Tibial nerve (tissue), 4 donors: ENCODE data around the gene TBC1D21. TPM values are rescaled to one million over a fixed set of nuclear protein-coding genes. Genes with fewer than 3 reads are reported as not detected.

ENCODE experiments used
- DNase-seq, 2 donors: peaks; one replicate each; pipeline ENCODE4 v3.0.0-alpha.2; 2019; ENCODE audit warnings: low spot score in 2 of 2
- H3K27ac ChIP-seq, 4 donors: fragments of 200-600 bp; sonication (generic) in 3 of 4; one replicate each; pipeline ENCODE4 v1.5.1; 2017 to 2019; ENCODE audit warnings: mild to moderate bottlenecking in 1 of 4
- H3K27me3 ChIP-seq, 2 donors: fragments of 200-600 bp; sonication (generic) in 1 of 2; one replicate each; pipeline versions ENCODE4 v1.5.1 to v1.6.0; 2017 to 2019
- H3K36me3 ChIP-seq, 3 donors: fragments of 200-600 bp; sonication (generic); one replicate each; pipeline ENCODE4 v1.5.1; 2018 to 2019
- H3K4me1 ChIP-seq, 4 donors: fragments of 200-600 bp; sonication (generic) in 3 of 4; one replicate each; pipeline ENCODE4 v1.5.1; 2017 to 2019
- H3K4me3 ChIP-seq, 4 donors: fragments of 200-600 bp; sonication (generic) in 3 of 4; one replicate each; pipeline ENCODE4 v1.5.1; 2017 to 2019; ENCODE audit warnings: mild to moderate bottlenecking in 1 of 4, moderate library complexity in 1 of 4
- H3K9me3 ChIP-seq, 4 donors: fragments of 200-600 bp; sonication (generic) in 3 of 4; one replicate each; pipeline ENCODE4 v1.5.1; 2017 to 2019
- CTCF ChIP-seq, 5 experiments: fragments of 200-600 bp in 3 of 5; fragments of 450-650 bp in 2 of 5; sonication (generic) in 3 of 5; IDR thresholded peaks; one replicate each; pipeline ENCODE4 v1.5.1; 2016 to 2019; ENCODE audit warnings: antibody characterized with exemption in 5 of 5, mild to moderate bottlenecking in 3 of 5, moderate library complexity in 2 of 5
- EP300 ChIP-seq, 2 donors: sonication (generic); formaldehyde crosslinking; IDR thresholded peaks; one replicate each; pipeline ENCODE4 v1.6.1; 2017; ENCODE audit warnings: antibody characterized with exemption in 2 of 2, mild to moderate bottlenecking in 1 of 2
- POLR2A ChIP-seq, 2 donors: fragments of 450-650 bp; IDR thresholded peaks; one replicate each; pipeline ENCODE4 v1.6.1; 2017; ENCODE audit warnings: antibody characterized with exemption in 2 of 2, mild to moderate bottlenecking in 2 of 2, moderate library complexity in 2 of 2
- WGBS, 2 donors: methylation state at CpG; one replicate each; pipeline ENCODE4 v1.1.5; 2018; 5-methylcytosine and 5-hydroxymethylcytosine counted together
- total RNA-seq, 4 donors: library from RNA; depleted of rRNA; stranded (reverse); fragments of >200 nt; gene quantifications; one replicate each; pipeline ENCODE4 v1.1.0, GENCODE V29; 2016

The TBC1D21 gene
- total RNA-seq, 4 donors from 2014 or later: not detected

- Histone ChIP-seq H3K36me3 (no peaks in the 10 kb centered on the region), H3K27me3 (peaks cover 0 to 18% of the 10 kb centered on the region in 2 donors), H3K9me3 (no peaks in the 10 kb centered on the region), H3K4me1 (peaks cover 0 to 89% (median 34%) of the 10 kb centered on the region in 4 donors), H3K4me3 (peak overlapping the region; percentile 42 to 62 (median 52)), H3K27ac (peak overlapping the region; percentile 47 to 83 (median 75))
- TF ChIP-seq POLR2A (IDR thresholded peaks at IDR 0.05): no peak
- no peak for TF ChIP-seq EP300 (IDR thresholded peaks at IDR 0.05)
- peak; percentile 22 to 55 (median 36) for TF ChIP-seq CTCF (IDR thresholded peaks at IDR 0.05)
- WGBS, 2 donors: 2 to 6% methylated on average over 16 to 54 of the region's 78 CpGs
- no peak for DNase-seq
These were observed 54.3 kb downstream of the TBC1D21 start for GRCh38 chr15:73927476-73928240.

GRCh38 chr15:73928241-73928579 lies 54.8 kb downstream of the TBC1D21 start:
- no peak for TF ChIP-seq POLR2A (IDR thresholded peaks at IDR 0.05)
- no peak for TF ChIP-seq CTCF (IDR thresholded peaks at IDR 0.05)
- TF ChIP-seq EP300 (IDR thresholded peaks at IDR 0.05): no peak
- Histone ChIP-seq H3K36me3 (no peaks in the 10 kb centered on the region), H3K27me3 (peaks cover 0 to 18% of the 10 kb centered on the region in 2 donors), H3K4me3 (peak overlapping the region in 2 of 4 donors; percentile 57 to 62), H3K27ac (peak overlapping the region in 1 of 4 donors; percentile 80), H3K4me1 (peaks cover 0 to 84% (median 28%) of the 10 kb centered on the region in 4 donors), H3K9me3 (no peaks in the 10 kb centered on the region)
- WGBS, 2 donors: 67 to 86% methylated on average over 3 of the region's 3 CpGs
- no peak for DNase-seq

GRCh38 chr15:73928971-73929627 lies 55.7 kb downstream of the TBC1D21 start:
- DNase-seq: no peak
- Histone ChIP-seq H3K27ac (no peak overlapping the region), H3K4me1 (peaks cover 0 to 75% (median 19%) of the 10 kb centered on the region in 4 donors), H3K4me3 (no peak overlapping the region), H3K27me3 (peaks cover 0 to 18% of the 10 kb centered on the region in 2 donors), H3K9me3 (no peaks in the 10 kb centered on the region), H3K36me3 (no peaks in the 10 kb centered on the region)
- TF ChIP-seq EP300 (IDR thresholded peaks at IDR 0.05) (no peak), POLR2A (IDR thresholded peaks at IDR 0.05) (no peak), CTCF (IDR thresholded peaks at IDR 0.05) (no peak)
- 60 to 62% methylated on average over 5 of the region's 5 CpGs for WGBS, 2 donors

GRCh38 chr15:73930371-73930770 lies 57.0 kb downstream of the TBC1D21 start:
- Histone ChIP-seq H3K36me3 (no peaks in the 10 kb centered on the region), H3K27ac (peak overlapping the region in 3 of 4 donors; percentile 20 to 63 (median 60)), H3K4me3 (no peak overlapping the region), H3K4me1 (peaks cover 0 to 62% (median 9%) of the 10 kb centered on the region in 4 donors), H3K27me3 (peaks cover 0 to 18% of the 10 kb centered on the region in 2 donors), H3K9me3 (no peaks in the 10 kb centered on the region)
- TF ChIP-seq CTCF (IDR thresholded peaks at IDR 0.05) (no peak), POLR2A (IDR thresholded peaks at IDR 0.05) (no peak), EP300 (IDR thresholded peaks at IDR 0.05) (no peak)
- 22 to 35% methylated on average over 5 to 8 of the region's 8 CpGs for WGBS, 2 donors
- no peak for DNase-seq

- H3K4me1 ChIP-seq: peaks cover 0 to 58% (median 8%) of the 10 kb centered on the region in 4 donors
- 64 to 66% methylated on average over 7 of the region's 7 CpGs for WGBS, 2 donors
- H3K27ac ChIP-seq: peak overlapping the region in 3 of 4 donors; percentile 20 to 63 (median 60)
These were observed 57.5 kb downstream of the TBC1D21 start for GRCh38 chr15:73930790-73931281.

More at GRCh38 chr15:73930790-73931281, 57.5 kb downstream of the TBC1D21 start:
- no peak for DNase-seq
- H3K4me3 ChIP-seq: no peak overlapping the region
- no peak for TF ChIP-seq EP300 (IDR thresholded peaks at IDR 0.05)
- no peak for TF ChIP-seq CTCF (IDR thresholded peaks at IDR 0.05)
- no peak for TF ChIP-seq POLR2A (IDR thresholded peaks at IDR 0.05)
- no peaks in the 10 kb centered on the region for H3K9me3 ChIP-seq
- peaks cover 0 to 18% of the 10 kb centered on the region in 2 donors for H3K27me3 ChIP-seq
- H3K36me3 ChIP-seq: no peaks in the 10 kb centered on the region
